Type B pancreatic cell (in vitro differentiated cells): ENCODE data around the gene SLC31A1. TPM values are rescaled to one million over a fixed set of nuclear protein-coding genes. Genes with fewer than 3 reads are reported as not detected.
A peak's percentile ranks its signal among the peaks of the same experiment; 100 is the strongest.

Experiments used
- DNase-seq: peaks from one replicate; pipeline ENCODE4 v3.0.0; 2021; ENCODE audit warnings: mixed read lengths; ENCODE audit not compliant: unreplicated experiment; ENCODE audit errors: extremely low spot score
- H3K27ac Mint-ChIP-seq: 2 replicates; pipeline ENCODE4 v1.8.0; 2021; ENCODE audit warnings: mild to moderate bottlenecking, mixed read lengths
- H3K27me3 Mint-ChIP-seq: 2 replicates; pipeline ENCODE4 v1.8.0; 2021; ENCODE audit warnings: mixed read lengths
- H3K36me3 Mint-ChIP-seq: 2 replicates; pipeline ENCODE4 v1.8.0; 2021; ENCODE audit warnings: mixed read lengths
- H3K4me1 Mint-ChIP-seq: one replicate; pipeline ENCODE4 v1.8.0; 2021; ENCODE audit warnings: mixed read lengths; ENCODE audit not compliant: unreplicated experiment
- H3K4me3 Mint-ChIP-seq: 2 replicates; pipeline ENCODE4 v1.8.0; 2021; ENCODE audit warnings: mild to moderate bottlenecking, mixed read lengths
- H3K9me3 Mint-ChIP-seq: 2 replicates; pipeline ENCODE4 v1.8.0; 2021; ENCODE audit warnings: mixed read lengths
- CTCF ChIP-seq: fragments of 200-600 bp; sonication (generic); conservative IDR thresholded peaks from 2 replicates; pipeline ENCODE4 v1.5.0; 2021; ENCODE audit warnings: antibody characterized with exemption, mild to moderate bottlenecking
- total RNA-seq: library from RNA; stranded (reverse); gene quantifications from 2 replicates; pipeline ENCODE4 v1.2.1, GENCODE V29; 2021; ENCODE audit warnings: low replicate concordance

The SLC31A1 gene
- total RNA-seq, 1 donor from 2014 or later: 31.7 TPM

GRCh38 chr9:113186137-113186755 lies 35.1 kb upstream of the SLC31A1 start:
- no peaks in the 10 kb centered on the region for H3K4me1 Mint-ChIP-seq
- no peak for DNase-seq
- H3K36me3 Mint-ChIP-seq: peaks cover 30% of the 10 kb centered on the region
- H3K4me3 Mint-ChIP-seq: no peak overlapping the region
- H3K27ac Mint-ChIP-seq: no peak overlapping the region
- TF ChIP-seq CTCF: no peak
- no peaks in the 10 kb centered on the region for H3K27me3 Mint-ChIP-seq
- no peaks in the 10 kb centered on the region for H3K9me3 Mint-ChIP-seq

- Mint-ChIP-seq H3K9me3 (no peaks in the 10 kb centered on the region), H3K36me3 (peaks cover 24% of the 10 kb centered on the region), H3K27ac (peak overlapping the region; percentile 44), H3K4me3 (no peak overlapping the region), H3K4me1 (no peaks in the 10 kb centered on the region), H3K27me3 (no peaks in the 10 kb centered on the region)
- TF ChIP-seq CTCF: no peak
- no peak for DNase-seq
Observed at GRCh38 chr9:113187929-113188595, 33.3 kb upstream of the SLC31A1 start.

GRCh38 chr9:113192455-113192854 lies 28.9 kb upstream of the SLC31A1 start:
- Mint-ChIP-seq H3K36me3 (peaks cover 18% of the 10 kb centered on the region), H3K9me3 (no peaks in the 10 kb centered on the region), H3K4me3 (no peak overlapping the region), H3K27ac (no peak overlapping the region), H3K27me3 (no peaks in the 10 kb centered on the region), H3K4me1 (no peaks in the 10 kb centered on the region)
- TF ChIP-seq CTCF: no peak
- DNase-seq: no peak

- Mint-ChIP-seq H3K4me1 (no peaks in the 10 kb centered on the region), H3K9me3 (no peaks in the 10 kb centered on the region), H3K4me3 (no peak overlapping the region), H3K36me3 (peaks cover 30% of the 10 kb centered on the region), H3K27ac (no peak overlapping the region), H3K27me3 (no peaks in the 10 kb centered on the region)
- TF ChIP-seq CTCF: no peak
- no peak for DNase-seq
Observed at GRCh38 chr9:113199683-113200329, 21.5 kb upstream of the SLC31A1 start.

GRCh38 chr9:113205432-113205831 lies 15.9 kb upstream of the SLC31A1 start:
- no peaks in the 10 kb centered on the region for H3K4me1 Mint-ChIP-seq
- no peak overlapping the region for H3K4me3 Mint-ChIP-seq
- H3K9me3 Mint-ChIP-seq: no peaks in the 10 kb centered on the region
- TF ChIP-seq CTCF: no peak
- no peak for DNase-seq
- H3K36me3 Mint-ChIP-seq: peaks cover 27% of the 10 kb centered on the region
- no peaks in the 10 kb centered on the region for H3K27me3 Mint-ChIP-seq
- no peak overlapping the region for H3K27ac Mint-ChIP-seq
